Tibial nerve (tissue), 4 donors: Measurements from ENCODE around the gene KDM4B. TPM values are rescaled to one million over a fixed set of nuclear protein-coding genes. Genes with fewer than 3 reads are reported as not detected.
A peak's percentile ranks its signal among the peaks of the same experiment; 100 is the strongest.

ENCODE experiments used
- DNase-seq, 2 donors: peaks; one replicate each; pipeline ENCODE4 v3.0.0-alpha.2; 2019; ENCODE audit warnings: low spot score in 2 of 2
- H3K27ac ChIP-seq, 4 donors: fragments of 200-600 bp; sonication (generic) in 3 of 4; one replicate each; pipeline ENCODE4 v1.5.1; 2017 to 2019; ENCODE audit warnings: mild to moderate bottlenecking in 1 of 4
- H3K27me3 ChIP-seq, 2 donors: fragments of 200-600 bp; sonication (generic) in 1 of 2; one replicate each; pipeline versions ENCODE4 v1.5.1 to v1.6.0; 2017 to 2019
- H3K36me3 ChIP-seq, 3 donors: fragments of 200-600 bp; sonication (generic); one replicate each; pipeline ENCODE4 v1.5.1; 2018 to 2019
- H3K4me1 ChIP-seq, 4 donors: fragments of 200-600 bp; sonication (generic) in 3 of 4; one replicate each; pipeline ENCODE4 v1.5.1; 2017 to 2019
- H3K4me3 ChIP-seq, 4 donors: fragments of 200-600 bp; sonication (generic) in 3 of 4; one replicate each; pipeline ENCODE4 v1.5.1; 2017 to 2019; ENCODE audit warnings: mild to moderate bottlenecking in 1 of 4, moderate library complexity in 1 of 4
- H3K9me3 ChIP-seq, 4 donors: fragments of 200-600 bp; sonication (generic) in 3 of 4; one replicate each; pipeline ENCODE4 v1.5.1; 2017 to 2019
- EP300 ChIP-seq, 2 donors: sonication (generic); formaldehyde crosslinking; IDR thresholded peaks; one replicate each; pipeline ENCODE4 v1.6.1; 2017; ENCODE audit warnings: antibody characterized with exemption in 2 of 2, mild to moderate bottlenecking in 1 of 2
- POLR2A ChIP-seq, 2 donors: fragments of 450-650 bp; IDR thresholded peaks; one replicate each; pipeline ENCODE4 v1.6.1; 2017; ENCODE audit warnings: antibody characterized with exemption in 2 of 2, mild to moderate bottlenecking in 2 of 2, moderate library complexity in 2 of 2
- WGBS, 2 donors: methylation state at CpG; one replicate each; pipeline ENCODE4 v1.1.5; 2018; 5-methylcytosine and 5-hydroxymethylcytosine counted together
- total RNA-seq, 4 donors: library from RNA; depleted of rRNA; stranded (reverse); fragments of >200 nt; gene quantifications; one replicate each; pipeline ENCODE4 v1.1.0, GENCODE V29; 2016
- TF ChIP-seq, protein P1 (sequence below), 5 experiments: fragments of 200-600 bp in 3 of 5; fragments of 450-650 bp in 2 of 5; sonication (generic) in 3 of 5; IDR thresholded peaks; one replicate each; pipeline ENCODE4 v1.5.1; 2016 to 2019; ENCODE audit warnings: antibody characterized with exemption in 5 of 5, mild to moderate bottlenecking in 3 of 5, moderate library complexity in 2 of 5

Gene KDM4B
- total RNA-seq, 4 donors from 2014 or later = 37.8 to 72.4 (median 57.2) TPM

GRCh38 chr19:5107432-5108122 lies 138.7 kb downstream of the KDM4B start:
- DNase-seq = no peak
- peaks cover 0 to 59% (median 18%) of the 10 kb centered on the region in 4 donors for H3K4me1 ChIP-seq
- no peaks in the 10 kb centered on the region for H3K9me3 ChIP-seq
- 52 to 63% methylated on average over 20 to 21 of the region's 21 CpGs for WGBS, 2 donors
- TF ChIP-seq EP300 (IDR thresholded peaks at IDR 0.05) = no peak
- TF ChIP-seq POLR2A (IDR thresholded peaks at IDR 0.05) = no peak
- TF ChIP-seq, protein P1, sequence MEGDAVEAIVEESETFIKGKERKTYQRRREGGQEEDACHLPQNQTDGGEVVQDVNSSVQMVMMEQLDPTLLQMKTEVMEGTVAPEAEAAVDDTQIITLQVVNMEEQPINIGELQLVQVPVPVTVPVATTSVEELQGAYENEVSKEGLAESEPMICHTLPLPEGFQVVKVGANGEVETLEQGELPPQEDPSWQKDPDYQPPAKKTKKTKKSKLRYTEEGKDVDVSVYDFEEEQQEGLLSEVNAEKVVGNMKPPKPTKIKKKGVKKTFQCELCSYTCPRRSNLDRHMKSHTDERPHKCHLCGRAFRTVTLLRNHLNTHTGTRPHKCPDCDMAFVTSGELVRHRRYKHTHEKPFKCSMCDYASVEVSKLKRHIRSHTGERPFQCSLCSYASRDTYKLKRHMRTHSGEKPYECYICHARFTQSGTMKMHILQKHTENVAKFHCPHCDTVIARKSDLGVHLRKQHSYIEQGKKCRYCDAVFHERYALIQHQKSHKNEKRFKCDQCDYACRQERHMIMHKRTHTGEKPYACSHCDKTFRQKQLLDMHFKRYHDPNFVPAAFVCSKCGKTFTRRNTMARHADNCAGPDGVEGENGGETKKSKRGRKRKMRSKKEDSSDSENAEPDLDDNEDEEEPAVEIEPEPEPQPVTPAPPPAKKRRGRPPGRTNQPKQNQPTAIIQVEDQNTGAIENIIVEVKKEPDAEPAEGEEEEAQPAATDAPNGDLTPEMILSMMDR (IDR thresholded peaks at IDR 0.05) = no peak
- H3K4me3 ChIP-seq = no peak overlapping the region
- no peaks in the 10 kb centered on the region for H3K27me3 ChIP-seq
- peak overlapping the region in 1 of 4 donors; percentile 70 for H3K27ac ChIP-seq
- H3K36me3 ChIP-seq = peaks cover 0 to 64% (median 0%) of the 10 kb centered on the region in 3 donors

- Histone ChIP-seq H3K36me3 (peaks cover 0 to 70% (median 0%) of the 10 kb centered on the region in 3 donors), H3K4me1 (peaks cover 0 to 59% (median 15%) of the 10 kb centered on the region in 4 donors), H3K27me3 (no peaks in the 10 kb centered on the region), H3K9me3 (no peaks in the 10 kb centered on the region), H3K4me3 (no peak overlapping the region), H3K27ac (peak overlapping the region in 1 of 4 donors; percentile 70)
- TF ChIP-seq EP300 (IDR thresholded peaks at IDR 0.05) (no peak), POLR2A (IDR thresholded peaks at IDR 0.05) (no peak)
- TF ChIP-seq, protein P1 (IDR thresholded peaks at IDR 0.05) = no peak
- DNase-seq = no peak
- WGBS, 2 donors = 79 to 80% methylated on average over 11 to 12 of the region's 12 CpGs
These were observed 139.2 kb downstream of the KDM4B start for GRCh38 chr19:5108123-5108596.

- TF ChIP-seq, protein P1 (IDR thresholded peaks at IDR 0.05) = no peak
- TF ChIP-seq EP300 (IDR thresholded peaks at IDR 0.05) (no peak), POLR2A (IDR thresholded peaks at IDR 0.05) (no peak)
- H3K27me3 ChIP-seq = no peaks in the 10 kb centered on the region
- H3K36me3 ChIP-seq = peaks cover 0 to 77% (median 0%) of the 10 kb centered on the region in 3 donors
- H3K27ac ChIP-seq = no peak overlapping the region
- no peak for DNase-seq
- no peak overlapping the region for H3K4me3 ChIP-seq
- H3K9me3 ChIP-seq = no peaks in the 10 kb centered on the region
- peaks cover 0 to 55% (median 9%) of the 10 kb centered on the region in 4 donors for H3K4me1 ChIP-seq
- 95 to 97% methylated on average over 12 to 13 of the region's 13 CpGs for whole genome bisulfite sequencing, 2 donors
These were observed 140.0 kb downstream of the KDM4B start for GRCh38 chr19:5108866-5109265.

- TF ChIP-seq POLR2A (IDR thresholded peaks at IDR 0.05) = no peak
- no peak for TF ChIP-seq EP300 (IDR thresholded peaks at IDR 0.05)
- TF ChIP-seq, protein P1 (IDR thresholded peaks at IDR 0.05) = no peak
- H3K27me3 ChIP-seq = no peaks in the 10 kb centered on the region
- H3K36me3 ChIP-seq = peaks cover 0 to 84% (median 0%) of the 10 kb centered on the region in 3 donors
- no peak overlapping the region for H3K4me3 ChIP-seq
- peaks cover 0 to 48% (median 5%) of the 10 kb centered on the region in 4 donors for H3K4me1 ChIP-seq
- 86 to 87% methylated on average over 17 of the region's 17 CpGs for WGBS, 2 donors
- DNase-seq = no peak
- H3K27ac ChIP-seq = no peak overlapping the region
- no peaks in the 10 kb centered on the region for H3K9me3 ChIP-seq
These were observed 140.6 kb downstream of the KDM4B start for GRCh38 chr19:5109560-5109959.

DNA sequence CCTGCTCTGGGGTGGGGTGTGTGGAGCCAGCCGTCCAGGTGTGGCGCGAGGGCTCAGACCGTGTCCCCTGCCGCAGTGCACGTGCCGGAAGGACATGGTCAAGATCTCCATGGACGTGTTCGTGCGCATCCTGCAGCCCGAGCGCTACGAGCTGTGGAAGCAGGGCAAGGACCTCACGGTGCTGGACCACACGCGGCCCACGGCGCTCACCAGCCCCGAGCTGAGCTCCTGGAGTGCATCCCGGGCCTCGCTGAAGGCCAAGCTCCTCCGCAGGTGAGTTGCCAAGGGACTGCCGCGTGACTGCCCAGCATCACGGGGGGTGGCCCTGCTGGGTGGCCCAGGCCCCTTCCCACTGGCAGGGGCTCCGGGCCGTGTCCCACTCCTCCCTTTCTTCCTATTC lies 141.6 kb downstream of the KDM4B start:
- Histone ChIP-seq H3K4me3 (no peak overlapping the region), H3K4me1 (peaks cover 0 to 38% (median 5%) of the 10 kb centered on the region in 4 donors), H3K9me3 (peaks cover 0 to under 1% (median 0%) of the 10 kb centered on the region in 4 donors), H3K36me3 (peaks cover 0 to 94% (median 0%) of the 10 kb centered on the region in 3 donors), H3K27ac (no peak overlapping the region), H3K27me3 (no peaks in the 10 kb centered on the region)
- no peak for DNase-seq
- 90 to 91% methylated on average over 12 to 27 of the region's 27 CpGs for WGBS, 2 donors
- TF ChIP-seq, protein P1 (IDR thresholded peaks at IDR 0.05) = no peak
- TF ChIP-seq EP300 (IDR thresholded peaks at IDR 0.05) (no peak), POLR2A (IDR thresholded peaks at IDR 0.05) (no peak)
